ENCODE measurements around the gene MICAL2.

The MICAL2 gene

GRCh38 chr11:12079726-12080556 lies 30.4 kb upstream of the MICAL2 start:
- FAIRE-seq, result no peak

- no peak for FAIRE-seq
Observed at GRCh38 chr11:12083380-12083779, 27.0 kb upstream of the MICAL2 start.

- no peak for FAIRE-seq
Observed at GRCh38 chr11:12084256-12084655, 26.1 kb upstream of the MICAL2 start.

- FAIRE-seq, result no peak
Observed at GRCh38 chr11:12085371-12086251, 24.8 kb upstream of the MICAL2 start.

- FAIRE-seq, result no peak
Observed at GRCh38 chr11:12086271-12087074, 23.9 kb upstream of the MICAL2 start.

- no peak for FAIRE-seq
Observed at GRCh38 chr11:12087075-12088004, 23.1 kb upstream of the MICAL2 start.

- no peak for FAIRE-seq
Observed at GRCh38 chr11:12088047-12088481, 22.3 kb upstream of the MICAL2 start.

GRCh38 chr11:12088531-12088930 lies 21.9 kb upstream of the MICAL2 start:
- FAIRE-seq, result no peak

GRCh38 chr11:12089041-12089440 lies 21.3 kb upstream of the MICAL2 start:
- FAIRE-seq, result no peak

GRCh38 chr11:12089473-12089872 lies 20.9 kb upstream of the MICAL2 start:
- FAIRE-seq, result no peak

GRCh38 chr11:12090061-12090591 lies 20.3 kb upstream of the MICAL2 start:
- FAIRE-seq, result no peak

- FAIRE-seq, result no peak
Observed at GRCh38 chr11:12090761-12091258, 19.6 kb upstream of the MICAL2 start.

- no peak for FAIRE-seq
Observed at GRCh38 chr11:12091956-12092558, 18.3 kb upstream of the MICAL2 start.

- no peak for FAIRE-seq
Observed at GRCh38 chr11:12092714-12093113, 17.7 kb upstream of the MICAL2 start.

- no peak for FAIRE-seq
Observed at GRCh38 chr11:12094872-12095800, 15.3 kb upstream of the MICAL2 start.

GRCh38 chr11:12097219-12097618 lies 13.2 kb upstream of the MICAL2 start:
- FAIRE-seq, result no peak

GRCh38 chr11:12098601-12099000 lies 11.8 kb upstream of the MICAL2 start:
- no peak for FAIRE-seq

- FAIRE-seq, result no peak
Observed at GRCh38 chr11:12099132-12099873, 11.1 kb upstream of the MICAL2 start.

- FAIRE-seq, result no peak
Observed at GRCh38 chr11:12100429-12100828, 10.0 kb upstream of the MICAL2 start.
